Activated naive CD4-positive, alpha-beta T cell treated with anti-CD3 and anti-CD28 coated beads, Interleukin-2, amount 10 ng/mL, durations not matched to agents 7 days and 5 days (primary cell): Measurements from ENCODE around the gene AK5.

Experiments
- CTCF ChIA-PET: fragments of 350-600 bp; sonication (Branson Sonifier 250); formaldehyde crosslinking; loops from one replicate; lab custom pipeline; 2021; ENCODE audit warnings: antibody characterized with exemption; lab: Charles Lee
- DNase-seq: peaks from one replicate; pipeline ENCODE4 v3.0.0-alpha.2; 2020
- H3K27ac Mint-ChIP-seq: one replicate; pipeline ENCODE4 v1.8.0; 2021; ENCODE audit warnings: mild to moderate bottlenecking, moderate library complexity, mixed read lengths
- H3K27me3 Mint-ChIP-seq: one replicate; pipeline ENCODE4 v1.8.0; 2021; ENCODE audit warnings: mild to moderate bottlenecking, mixed read lengths
- H3K36me3 Mint-ChIP-seq: one replicate; pipeline ENCODE4 v1.8.0; 2021; ENCODE audit warnings: mixed read lengths
- H3K4me1 Mint-ChIP-seq: one replicate; pipeline ENCODE4 v1.8.0; 2021; ENCODE audit warnings: mixed read lengths
- H3K4me3 Mint-ChIP-seq: one replicate; pipeline ENCODE4 v1.8.0; 2021; ENCODE audit warnings: mild to moderate bottlenecking, moderate library complexity, mixed read lengths
- H3K9me3 Mint-ChIP-seq: one replicate; pipeline ENCODE4 v1.8.0; 2021; ENCODE audit warnings: mixed read lengths

Gene AK5, protein sequence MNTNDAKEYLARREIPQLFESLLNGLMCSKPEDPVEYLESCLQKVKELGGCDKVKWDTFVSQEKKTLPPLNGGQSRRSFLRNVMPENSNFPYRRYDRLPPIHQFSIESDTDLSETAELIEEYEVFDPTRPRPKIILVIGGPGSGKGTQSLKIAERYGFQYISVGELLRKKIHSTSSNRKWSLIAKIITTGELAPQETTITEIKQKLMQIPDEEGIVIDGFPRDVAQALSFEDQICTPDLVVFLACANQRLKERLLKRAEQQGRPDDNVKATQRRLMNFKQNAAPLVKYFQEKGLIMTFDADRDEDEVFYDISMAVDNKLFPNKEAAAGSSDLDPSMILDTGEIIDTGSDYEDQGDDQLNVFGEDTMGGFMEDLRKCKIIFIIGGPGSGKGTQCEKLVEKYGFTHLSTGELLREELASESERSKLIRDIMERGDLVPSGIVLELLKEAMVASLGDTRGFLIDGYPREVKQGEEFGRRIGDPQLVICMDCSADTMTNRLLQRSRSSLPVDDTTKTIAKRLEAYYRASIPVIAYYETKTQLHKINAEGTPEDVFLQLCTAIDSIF

DNA sequence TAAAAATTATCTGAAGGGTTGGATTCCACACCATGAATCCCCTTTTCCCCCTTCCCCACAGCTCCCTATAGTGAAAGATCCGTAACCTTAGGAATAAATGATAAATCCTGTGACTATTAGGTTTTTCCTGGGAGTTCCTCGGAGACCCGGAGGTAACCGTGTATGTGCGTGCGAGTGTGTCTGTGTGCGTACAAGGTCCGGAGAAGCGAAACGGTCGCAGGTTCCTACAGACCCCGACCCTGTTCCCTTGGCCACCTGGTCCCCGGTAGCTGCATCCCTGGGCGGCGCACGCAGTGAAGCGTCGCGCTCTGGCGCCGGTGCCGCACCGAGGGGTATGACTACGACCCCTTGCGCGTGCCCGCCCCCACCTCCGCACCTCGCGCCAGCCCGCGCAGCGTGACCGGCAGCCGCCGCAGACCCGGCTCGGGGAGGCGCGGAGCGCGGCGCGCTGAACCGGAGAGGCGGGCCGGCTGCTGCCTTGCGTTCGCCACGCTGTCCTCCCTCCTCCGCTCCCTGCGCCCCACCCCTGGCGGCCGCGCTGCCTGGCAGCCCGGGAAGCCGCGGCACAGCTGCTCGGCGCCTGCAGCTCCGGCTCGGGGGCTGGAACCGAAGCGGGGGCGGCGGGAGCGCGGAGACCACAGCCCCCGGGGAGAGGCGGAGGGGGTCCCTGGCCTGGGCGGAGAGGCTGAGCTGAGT, at the start of gene AK5:
Gene AK5, plus strand, starts transcription at position 529 of the 696 bp plus-strand sequence. CDS start 295 bp downstream, outside the sequence.
- peaks cover 12% of the 10 kb centered on the region for H3K27me3 Mint-ChIP-seq
- no peak within 1 kb of the TSS for H3K27ac Mint-ChIP-seq

DNA sequence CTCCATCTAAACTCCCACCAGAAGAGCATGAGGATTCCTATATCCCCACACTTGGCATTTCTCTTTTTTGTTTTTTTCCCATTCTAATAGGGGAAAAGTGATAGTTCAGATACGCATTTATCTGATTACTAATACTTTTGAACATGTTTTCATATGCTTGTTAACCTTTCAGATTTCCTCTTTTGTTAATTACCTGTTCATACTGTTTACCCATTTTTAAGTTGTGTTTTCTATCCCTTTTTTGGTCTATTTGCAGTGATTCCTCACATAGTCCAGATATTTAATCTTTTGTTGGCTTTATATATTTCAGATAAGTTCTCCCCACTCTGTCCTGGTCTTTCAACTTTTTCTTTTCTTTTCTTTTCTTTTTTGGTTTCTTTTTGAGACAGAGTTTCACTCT, 49.0 kb upstream of the AK5 start:
- Mint-ChIP-seq H3K27me3 (no peaks in the 10 kb centered on the region), H3K4me3 (no peak overlapping the region), H3K9me3 (peaks cover 6% of the 10 kb centered on the region), H3K27ac (no peak overlapping the region), H3K36me3 (no peaks in the 10 kb centered on the region), H3K4me1 (no peaks in the 10 kb centered on the region)
- DNase-seq = no peak
- CTCF ChIA-PET = no interaction called here

More for the DNA sequence above, at the start of gene AK5:
- CTCF ChIA-PET = interaction anchor here (1.2 kb wide), 1 partner anchor 12 kb away, joined by 3 read pairs; no protein-coding TSS in a partner anchor
- no peaks in the 10 kb centered on the region for H3K9me3 Mint-ChIP-seq
- no peaks in the 10 kb centered on the region for H3K36me3 Mint-ChIP-seq
- peaks cover 32% of the 10 kb centered on the region for H3K4me1 Mint-ChIP-seq
- DNase-seq = peak; percentile 64
- H3K4me3 Mint-ChIP-seq = peak within 1 kb of the TSS; percentile 66

DNA sequence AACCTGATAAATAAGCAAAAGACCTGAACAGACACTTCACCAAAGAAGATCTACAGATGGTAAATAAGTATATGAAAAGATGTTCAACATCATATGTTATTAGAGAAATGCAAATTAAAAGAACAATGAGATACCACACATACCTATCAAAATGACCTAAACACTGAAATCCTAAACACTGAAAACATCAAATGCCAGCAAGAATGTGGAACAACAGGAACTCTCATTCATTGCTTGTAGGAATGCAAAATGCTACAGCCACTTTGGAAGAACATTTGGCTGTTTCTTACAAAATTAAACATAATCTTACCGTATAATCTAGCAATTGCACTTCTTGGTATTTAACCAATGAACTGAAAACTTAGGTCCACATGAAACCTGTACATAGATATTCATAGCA, 47.7 kb upstream of the AK5 start:
- Mint-ChIP-seq H3K27me3 (no peaks in the 10 kb centered on the region), H3K9me3 (peaks cover 6% of the 10 kb centered on the region), H3K27ac (no peak overlapping the region), H3K4me1 (no peaks in the 10 kb centered on the region), H3K4me3 (no peak overlapping the region), H3K36me3 (no peaks in the 10 kb centered on the region)
- CTCF ChIA-PET = no interaction called here
- DNase-seq = no peak

DNA sequence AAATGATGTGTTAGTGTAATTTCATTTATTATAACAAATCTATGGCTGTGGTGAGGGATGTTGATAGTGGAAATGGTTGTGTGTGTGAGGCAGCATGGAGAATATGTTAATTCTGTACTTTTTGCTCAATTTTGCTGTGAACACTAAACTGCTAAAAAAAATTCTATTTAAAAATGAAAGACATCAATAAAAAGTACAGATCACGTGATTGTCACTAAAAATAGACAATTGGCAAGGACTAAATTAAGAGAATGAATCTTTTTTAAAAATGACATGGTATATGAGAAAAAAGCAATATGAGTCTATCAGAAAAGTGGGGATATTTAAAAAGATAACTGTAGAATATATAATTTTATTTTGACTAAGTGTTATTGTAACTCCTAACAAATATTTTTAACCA, 46.9 kb upstream of the AK5 start:
- Mint-ChIP-seq H3K27me3 (no peaks in the 10 kb centered on the region), H3K36me3 (no peaks in the 10 kb centered on the region), H3K27ac (no peak overlapping the region), H3K9me3 (peaks cover 6% of the 10 kb centered on the region), H3K4me1 (no peaks in the 10 kb centered on the region), H3K4me3 (no peak overlapping the region)
- CTCF ChIA-PET = no interaction called here
- no peak for DNase-seq

DNA sequence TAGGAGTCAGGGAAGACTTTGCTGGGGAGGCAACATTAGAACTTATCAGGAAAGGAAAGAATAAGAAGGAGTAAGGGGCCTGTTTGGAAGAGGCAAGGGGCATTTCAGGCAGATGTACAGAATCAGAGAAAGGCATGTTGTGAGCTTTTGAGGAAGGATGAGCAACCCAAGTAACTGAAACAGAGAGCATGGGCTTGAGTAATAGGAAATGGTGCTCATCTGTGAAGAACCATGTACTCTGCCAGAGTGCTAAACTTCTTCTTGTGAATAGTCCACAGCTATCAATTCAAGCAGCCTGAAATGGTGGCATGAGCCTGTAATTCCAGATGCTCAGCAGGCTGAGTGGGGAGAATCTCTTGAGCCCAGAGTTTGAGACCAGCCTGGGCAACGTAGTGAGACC, 43.4 kb upstream of the AK5 start:
- H3K36me3 Mint-ChIP-seq = no peaks in the 10 kb centered on the region
- peaks cover 4% of the 10 kb centered on the region for H3K27me3 Mint-ChIP-seq
- CTCF ChIA-PET = no interaction called here
- no peak for DNase-seq
- H3K27ac Mint-ChIP-seq = no peak overlapping the region
- no peak overlapping the region for H3K4me3 Mint-ChIP-seq
- H3K9me3 Mint-ChIP-seq = peaks cover 3% of the 10 kb centered on the region
- no peaks in the 10 kb centered on the region for H3K4me1 Mint-ChIP-seq

DNA sequence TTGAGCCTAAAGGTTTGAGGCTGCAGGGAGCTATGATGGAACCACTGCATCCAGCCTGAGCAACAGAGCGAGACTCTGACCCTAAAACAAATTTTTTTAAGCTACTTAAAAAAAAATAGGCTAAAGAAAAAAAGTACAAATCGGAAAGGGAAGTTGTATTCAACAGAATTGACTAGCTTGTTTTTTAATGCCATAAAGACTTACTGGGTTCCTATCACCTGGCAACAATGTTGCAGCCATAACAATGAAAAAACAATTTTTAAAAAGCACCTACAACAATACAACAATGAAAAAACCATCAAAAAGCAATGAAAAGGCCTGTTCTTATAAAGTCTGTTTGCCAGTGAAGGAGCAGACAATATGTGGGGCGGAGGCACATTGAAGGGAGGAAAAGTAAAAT, 42.5 kb upstream of the AK5 start:
- Mint-ChIP-seq H3K4me3 (no peak overlapping the region), H3K27ac (no peak overlapping the region), H3K36me3 (no peaks in the 10 kb centered on the region), H3K9me3 (peaks cover 3% of the 10 kb centered on the region), H3K27me3 (peaks cover 4% of the 10 kb centered on the region), H3K4me1 (no peaks in the 10 kb centered on the region)
- CTCF ChIA-PET = no interaction called here
- no peak for DNase-seq

DNA sequence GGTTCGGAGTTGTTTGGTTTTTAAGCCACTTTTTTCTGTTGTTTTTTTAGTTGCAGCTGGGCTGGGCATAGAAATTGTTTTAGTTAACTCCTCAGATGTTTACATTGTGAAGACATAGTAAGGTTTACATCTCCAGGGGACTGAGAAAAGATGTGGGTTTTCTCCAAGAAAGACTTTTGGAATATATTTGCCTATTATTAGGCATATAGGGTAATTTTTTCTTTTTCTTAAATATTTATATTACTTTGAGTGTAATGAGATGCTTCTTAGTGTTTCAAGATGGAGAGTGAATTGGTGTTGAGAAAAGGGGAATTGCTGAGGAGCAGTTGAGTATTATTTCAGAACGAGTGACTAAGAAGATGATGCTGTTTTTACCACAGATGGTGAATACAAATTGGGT, 36.0 kb upstream of the AK5 start:
- H3K27me3 Mint-ChIP-seq = peaks cover 7% of the 10 kb centered on the region
- CTCF ChIA-PET = no interaction called here
- no peak for DNase-seq
- H3K9me3 Mint-ChIP-seq = peaks cover 29% of the 10 kb centered on the region
- H3K4me3 Mint-ChIP-seq = no peak overlapping the region
- H3K4me1 Mint-ChIP-seq = peaks cover 5% of the 10 kb centered on the region
- no peak overlapping the region for H3K27ac Mint-ChIP-seq
- peaks cover 8% of the 10 kb centered on the region for H3K36me3 Mint-ChIP-seq

DNA sequence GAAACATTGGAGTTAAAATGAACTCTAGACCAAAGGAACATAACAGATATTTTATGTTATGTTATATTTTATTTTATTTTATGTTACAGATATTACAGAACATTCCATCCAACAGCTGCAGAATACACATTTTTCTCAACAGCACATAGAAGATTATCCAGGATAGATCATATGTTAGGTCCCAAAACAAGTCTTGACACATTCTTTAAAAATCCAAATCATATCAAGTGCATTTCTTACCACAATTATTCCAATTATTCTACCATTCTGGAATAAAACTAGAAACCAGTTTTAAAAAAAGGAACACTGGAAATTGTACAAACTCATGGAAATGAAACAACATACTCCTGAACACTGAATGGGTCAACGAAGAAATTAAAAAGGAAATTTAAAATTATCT, 31.7 kb upstream of the AK5 start:
- peaks cover 7% of the 10 kb centered on the region for H3K27me3 Mint-ChIP-seq
- H3K27ac Mint-ChIP-seq = no peak overlapping the region
- H3K9me3 Mint-ChIP-seq = peaks cover 39% of the 10 kb centered on the region
- CTCF ChIA-PET = no interaction called here
- H3K4me3 Mint-ChIP-seq = no peak overlapping the region
- H3K4me1 Mint-ChIP-seq = peaks cover 5% of the 10 kb centered on the region
- DNase-seq = no peak
- H3K36me3 Mint-ChIP-seq = peaks cover 8% of the 10 kb centered on the region

DNA sequence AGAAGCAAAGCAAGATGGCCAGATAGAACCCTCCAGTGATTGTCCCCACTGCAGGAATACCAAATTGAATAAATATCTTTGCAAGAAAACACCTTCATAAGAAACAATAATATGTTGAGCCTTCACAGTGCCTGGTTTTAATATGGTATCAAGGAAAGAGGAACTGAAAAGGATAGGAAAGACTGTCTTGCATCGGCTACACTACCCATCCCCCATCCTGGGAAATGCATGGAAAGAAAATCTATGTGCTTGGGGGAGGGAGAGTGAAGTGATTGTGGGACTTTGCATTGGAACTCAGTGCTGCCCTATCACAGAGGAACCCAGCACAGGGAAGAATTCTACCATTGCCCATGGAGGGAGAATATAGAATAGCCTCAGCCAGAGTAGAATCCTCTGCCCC, 28.6 kb upstream of the AK5 start:
- peaks cover 38% of the 10 kb centered on the region for H3K9me3 Mint-ChIP-seq
- CTCF ChIA-PET = no interaction called here
- peaks cover 7% of the 10 kb centered on the region for H3K36me3 Mint-ChIP-seq
- H3K27me3 Mint-ChIP-seq = peaks cover 4% of the 10 kb centered on the region
- no peak overlapping the region for H3K27ac Mint-ChIP-seq
- DNase-seq = no peak
- no peak overlapping the region for H3K4me3 Mint-ChIP-seq
- H3K4me1 Mint-ChIP-seq = peaks cover 5% of the 10 kb centered on the region

DNA sequence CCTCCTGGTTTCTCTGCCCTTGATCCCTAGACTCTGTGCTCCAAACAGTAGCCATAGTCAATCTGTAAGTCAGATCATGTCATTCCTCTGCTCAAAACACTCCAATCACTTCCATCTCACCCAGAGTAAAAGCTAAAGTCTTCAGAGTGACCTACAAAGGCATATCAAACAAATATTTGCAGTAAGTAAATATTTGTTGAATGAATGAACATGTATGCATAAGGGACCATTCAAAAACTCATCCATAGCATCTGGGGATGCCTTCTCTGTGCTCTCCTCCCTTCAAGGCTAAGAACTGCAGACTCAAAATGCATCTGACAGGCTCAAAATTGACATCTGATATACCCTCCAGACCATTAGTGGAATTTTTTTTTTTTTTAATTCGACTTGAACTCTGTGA, 18.1 kb upstream of the AK5 start:
- no peak overlapping the region for H3K4me3 Mint-ChIP-seq
- H3K4me1 Mint-ChIP-seq = no peaks in the 10 kb centered on the region
- no peak for DNase-seq
- no peaks in the 10 kb centered on the region for H3K27me3 Mint-ChIP-seq
- no peaks in the 10 kb centered on the region for H3K9me3 Mint-ChIP-seq
- no peaks in the 10 kb centered on the region for H3K36me3 Mint-ChIP-seq
- no peak overlapping the region for H3K27ac Mint-ChIP-seq
- CTCF ChIA-PET = no interaction called here

DNA sequence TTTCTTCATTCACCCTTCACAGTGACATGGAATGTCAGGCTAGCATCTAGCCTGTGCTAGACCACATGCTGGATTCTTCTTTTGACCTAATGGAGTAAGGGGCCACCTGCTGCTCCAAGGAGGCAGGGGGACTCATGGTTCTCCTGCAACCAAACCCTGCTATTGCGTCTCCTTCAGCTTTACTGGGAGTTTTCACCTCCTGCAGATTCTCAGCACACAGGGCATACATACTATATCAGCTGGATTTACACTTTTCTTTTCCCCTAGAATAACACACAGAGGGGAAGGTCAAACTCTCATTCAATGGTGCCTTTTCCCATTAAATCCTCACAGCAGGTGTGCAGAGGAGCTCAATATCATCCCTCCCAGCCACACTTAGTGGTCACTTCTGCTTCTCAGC, 16.6 kb upstream of the AK5 start:
- CTCF ChIA-PET = no interaction called here
- no peaks in the 10 kb centered on the region for H3K36me3 Mint-ChIP-seq
- H3K9me3 Mint-ChIP-seq = no peaks in the 10 kb centered on the region
- no peaks in the 10 kb centered on the region for H3K4me1 Mint-ChIP-seq
- DNase-seq = no peak
- no peaks in the 10 kb centered on the region for H3K27me3 Mint-ChIP-seq
- no peak overlapping the region for H3K27ac Mint-ChIP-seq
- H3K4me3 Mint-ChIP-seq = no peak overlapping the region

DNA sequence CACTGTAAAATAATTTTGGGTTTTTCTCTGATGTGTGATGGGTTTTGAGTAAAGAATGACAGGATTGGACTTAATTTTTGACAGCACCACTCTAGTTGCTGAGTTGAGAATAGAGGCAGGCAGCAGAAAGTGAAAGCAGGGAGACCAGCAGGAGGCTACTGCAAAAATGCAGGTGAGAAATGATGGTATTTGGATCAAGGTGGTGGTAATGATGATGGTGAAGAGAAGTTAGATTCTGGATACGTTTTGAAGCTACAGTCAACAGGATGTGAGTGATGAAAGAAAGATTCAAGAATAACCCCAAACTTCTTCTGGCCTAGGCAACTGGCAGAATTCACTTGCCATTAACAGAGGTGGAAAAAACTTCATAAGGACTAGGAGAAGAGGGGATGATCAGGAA, 14.8 kb upstream of the AK5 start:
- peak; percentile 26 for DNase-seq
- H3K4me1 Mint-ChIP-seq = no peaks in the 10 kb centered on the region
- H3K27ac Mint-ChIP-seq = no peak overlapping the region
- no peak overlapping the region for H3K4me3 Mint-ChIP-seq
- H3K27me3 Mint-ChIP-seq = no peaks in the 10 kb centered on the region
- CTCF ChIA-PET = no interaction called here
- H3K9me3 Mint-ChIP-seq = no peaks in the 10 kb centered on the region
- H3K36me3 Mint-ChIP-seq = no peaks in the 10 kb centered on the region

DNA sequence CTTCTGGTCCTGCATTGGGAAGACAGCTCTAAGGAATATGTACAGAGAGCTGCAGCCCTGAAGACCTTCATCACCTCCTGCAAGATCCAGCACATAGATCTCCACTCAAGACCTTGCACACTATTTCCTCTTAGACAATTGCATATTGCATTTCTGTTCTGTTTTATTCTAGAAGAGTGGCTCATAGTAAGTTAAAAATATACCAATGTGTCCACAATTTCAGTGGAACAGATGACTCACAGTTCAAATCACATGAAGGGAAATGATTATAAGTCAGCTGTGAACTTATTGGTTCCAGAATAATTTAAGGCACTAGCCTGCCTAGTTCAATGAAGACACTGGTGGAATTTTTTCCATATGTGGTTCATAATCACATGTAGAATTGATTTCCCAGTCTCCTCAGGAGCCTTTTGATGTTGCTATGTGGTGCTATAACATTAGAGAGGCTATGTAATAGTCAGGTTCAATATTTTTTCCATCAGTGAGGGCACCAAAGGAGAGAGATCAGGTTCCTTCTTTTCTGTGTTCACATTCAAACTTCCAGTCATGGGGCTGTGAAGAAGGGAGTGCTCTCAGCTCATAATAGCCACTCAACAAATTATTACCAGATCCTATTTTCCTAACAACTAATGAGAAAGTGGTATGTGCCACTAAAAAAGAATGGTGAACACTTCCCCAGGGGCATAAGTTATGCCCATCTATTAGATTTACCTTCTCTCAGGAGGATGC, 9.8 kb upstream of the AK5 start:
- H3K4me1 Mint-ChIP-seq = no peaks in the 10 kb centered on the region
- no peaks in the 10 kb centered on the region for H3K27me3 Mint-ChIP-seq
- H3K36me3 Mint-ChIP-seq = no peaks in the 10 kb centered on the region
- H3K9me3 Mint-ChIP-seq = no peaks in the 10 kb centered on the region
- CTCF ChIA-PET = no interaction called here
- no peak overlapping the region for H3K27ac Mint-ChIP-seq
- no peak for DNase-seq
- no peak overlapping the region for H3K4me3 Mint-ChIP-seq

DNA sequence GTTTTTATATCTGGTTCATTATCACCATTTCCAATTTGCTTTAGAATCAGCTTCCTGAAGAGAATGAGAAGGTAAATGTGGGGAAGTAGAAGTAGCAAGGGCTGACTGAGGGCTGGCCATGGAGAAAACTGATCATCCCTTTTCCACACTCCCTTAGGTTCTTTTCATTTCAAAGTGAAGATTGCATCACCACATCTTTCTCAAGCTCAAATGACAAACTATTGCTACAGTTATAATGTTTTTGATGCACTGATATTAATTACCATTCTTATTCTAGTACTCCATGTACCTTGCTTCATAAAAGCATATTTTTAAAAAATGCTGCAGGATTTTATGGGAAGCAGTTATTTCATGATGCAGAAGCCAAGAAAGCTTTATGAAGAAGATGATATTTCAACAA, 7.9 kb upstream of the AK5 start:
- CTCF ChIA-PET = no interaction called here

More for the DNA sequence above, 7.9 kb upstream of the AK5 start:
- Mint-ChIP-seq H3K9me3 (no peaks in the 10 kb centered on the region), H3K4me1 (no peaks in the 10 kb centered on the region), H3K27ac (no peak overlapping the region), H3K36me3 (no peaks in the 10 kb centered on the region), H3K27me3 (no peaks in the 10 kb centered on the region), H3K4me3 (no peak overlapping the region)
- no peak for DNase-seq
